Activated CD8-positive, alpha-beta T cell treated with anti-CD3 and anti-CD28 coated beads for 36 hours (primary cell): ENCODE data around the gene RALGDS. TPM values are rescaled to one million over a fixed set of nuclear protein-coding genes. Genes with fewer than 3 reads are reported as not detected.

Experiments
- ATAC-seq: fragments of 200-7000 bp; cut with Tn5 transposase; one replicate; pipeline ENCODE4 v1.10.0; 2021; ENCODE audit warnings: mild to moderate bottlenecking, moderate library complexity
- CTCF ChIA-PET: fragments of 350-600 bp; sonication (Branson Sonifier 250); formaldehyde crosslinking; loops from one replicate; lab custom pipeline; 2021; ENCODE audit warnings: antibody characterized with exemption; lab: Charles Lee
- POLR2A ChIA-PET: fragments of 350-600 bp; sonication (Branson Sonifier 250); formaldehyde crosslinking; loops from one replicate; lab custom pipeline; 2021; ENCODE audit warnings: antibody characterized with exemption; lab: Charles Lee
- DNase-seq: peaks from one replicate; pipeline ENCODE4 v3.0.0-alpha.2; 2020
- H3K27ac Mint-ChIP-seq: one replicate; pipeline ENCODE4 v1.8.0; 2021; ENCODE audit warnings: mild to moderate bottlenecking, mixed read lengths
- H3K27me3 Mint-ChIP-seq: one replicate; pipeline ENCODE4 v1.8.0; 2021; ENCODE audit warnings: mixed read lengths
- H3K36me3 Mint-ChIP-seq: one replicate; pipeline ENCODE4 v1.8.0; 2021; ENCODE audit warnings: low read depth, mixed read lengths
- H3K4me1 Mint-ChIP-seq: one replicate; pipeline ENCODE4 v1.8.0; 2021; ENCODE audit warnings: low read depth, mixed read lengths
- H3K4me3 Mint-ChIP-seq: one replicate; pipeline ENCODE4 v1.8.0; 2021; ENCODE audit warnings: mild to moderate bottlenecking, moderate library complexity, mixed read lengths
- H3K9me3 Mint-ChIP-seq: one replicate; pipeline ENCODE4 v1.8.0; 2021; ENCODE audit warnings: mixed read lengths
- intact Hi-C: fragments of 100-400 bp; cut with micrococcal nuclease; formaldehyde crosslinking; loops from one replicate; pipeline ENCODE4 v1.10.0; 2022
- total RNA-seq, 2 experiments: library from RNA; stranded (reverse); gene quantifications; one replicate each; pipeline ENCODE4 v1.2.3, GENCODE V29; 2021
- TF ChIP-seq, protein P1 (sequence below): fragments of 200-600 bp; IDR thresholded peaks from one replicate; pipeline ENCODE4 v1.8.0; 2022; ENCODE audit warnings: antibody characterized with exemption, mild to moderate bottlenecking

RALGDS gene
- total RNA-seq, 2 experiments from 2014 or later: 80.5 to 88.2 TPM

DNA sequence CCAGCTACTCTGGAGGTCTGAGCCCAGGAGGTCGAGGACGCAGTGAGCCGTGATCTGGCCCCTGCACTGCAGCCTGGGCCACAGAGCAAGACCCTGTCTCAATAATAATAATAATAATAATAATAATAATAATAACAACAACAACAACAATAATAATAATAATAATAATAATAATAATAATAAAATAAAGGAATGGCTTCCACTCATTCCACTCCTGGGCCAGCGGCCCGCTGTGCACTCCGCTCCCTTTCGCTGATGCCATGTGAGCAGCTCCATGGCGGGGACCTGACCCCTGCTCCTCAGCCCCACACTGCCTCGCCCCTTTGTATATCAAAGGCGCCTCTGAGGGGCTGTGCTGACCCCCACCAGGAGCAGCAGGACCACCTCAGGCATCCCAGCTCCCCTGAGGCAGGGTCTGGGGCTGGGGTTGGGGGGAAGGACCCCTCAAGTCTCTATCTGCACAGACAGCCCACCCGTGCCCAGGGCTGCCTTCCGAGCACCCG lies 22.6 kb upstream of the RALGDS start:
- H3K4me3 Mint-ChIP-seq: peak overlapping the region; percentile 51
- no peaks in the 10 kb centered on the region for H3K27me3 Mint-ChIP-seq
- CTCF ChIA-PET: interaction anchor here (0.7 to 8.5 kb wide), 32 partner anchors 10 to 472 kb away, joined by 3 to 376 read pairs (median 5); partner anchors contain the start of genes GFI1B, GTF3C5, RALGDS and STKLD1

DNA sequence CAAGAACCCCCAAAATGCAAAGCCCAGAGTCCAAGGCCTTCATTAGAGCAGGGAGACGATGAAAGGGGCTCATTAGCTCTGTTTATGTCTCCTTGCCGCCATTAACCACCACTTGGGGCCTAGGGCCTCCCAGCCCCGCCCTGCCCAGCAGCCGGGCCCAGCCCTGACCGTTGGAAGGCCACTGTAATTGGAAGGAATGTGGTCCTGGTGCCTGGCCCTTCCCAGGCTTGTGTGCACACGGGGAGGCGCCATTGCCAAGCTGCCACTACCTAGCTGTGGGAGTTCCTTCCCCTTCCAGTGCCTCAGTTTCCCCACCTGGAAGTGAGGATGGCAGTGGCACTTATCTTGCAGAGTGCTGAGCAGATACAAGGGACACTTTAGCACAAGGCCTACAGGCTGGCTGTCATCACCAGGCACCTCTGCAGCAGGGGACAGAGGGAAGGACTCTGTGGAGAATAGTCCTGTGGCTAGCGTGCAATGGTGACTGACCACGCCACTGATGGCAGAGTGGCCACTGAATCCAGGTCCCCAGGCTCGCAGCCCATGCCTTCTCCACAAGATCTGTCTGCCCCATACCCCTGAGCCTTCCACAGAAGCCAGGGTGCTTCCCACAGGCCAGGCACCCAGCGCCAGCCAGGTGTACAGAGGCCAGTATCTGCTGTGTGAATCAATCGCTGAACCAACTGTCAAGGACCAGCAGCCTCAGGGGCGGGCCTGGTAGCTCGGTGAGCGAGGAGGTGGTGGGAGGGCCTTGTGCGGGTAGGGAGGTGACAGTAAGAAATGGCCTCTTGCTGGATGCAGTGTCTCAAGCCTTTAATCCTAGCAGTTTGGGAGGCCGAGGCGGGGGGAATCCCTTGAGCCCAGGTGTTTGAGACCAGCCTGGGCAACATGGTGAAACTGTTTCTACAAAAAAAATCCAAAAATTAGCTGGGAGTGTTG lies 21.9 kb upstream of the RALGDS start:
- CTCF ChIA-PET: interaction anchor here (1.2 to 8.5 kb wide), 10 partner anchors 12 to 234 kb away, joined by 3 to 376 read pairs (median 10); partner anchors contain the start of genes RALGDS and STKLD1
- Mint-ChIP-seq H3K9me3 (no peaks in the 10 kb centered on the region), H3K27ac (peak overlapping the region; percentile 83), H3K27me3 (no peaks in the 10 kb centered on the region), H3K4me3 (peak overlapping the region; percentile 47), H3K4me1 (peaks cover 70% of the 10 kb centered on the region), H3K36me3 (peaks cover 20% of the 10 kb centered on the region)
- POLR2A ChIA-PET: interaction anchor here (0.5 to 8.5 kb wide), 6 partner anchors 9 to 112 kb away, joined by 3 to 78 read pairs (median 4); partner anchors contain the start of gene GTF3C5
- DNase-seq: peak; percentile 79
- intact Hi-C loops: no loop called here
- TF ChIP-seq, protein P1, sequence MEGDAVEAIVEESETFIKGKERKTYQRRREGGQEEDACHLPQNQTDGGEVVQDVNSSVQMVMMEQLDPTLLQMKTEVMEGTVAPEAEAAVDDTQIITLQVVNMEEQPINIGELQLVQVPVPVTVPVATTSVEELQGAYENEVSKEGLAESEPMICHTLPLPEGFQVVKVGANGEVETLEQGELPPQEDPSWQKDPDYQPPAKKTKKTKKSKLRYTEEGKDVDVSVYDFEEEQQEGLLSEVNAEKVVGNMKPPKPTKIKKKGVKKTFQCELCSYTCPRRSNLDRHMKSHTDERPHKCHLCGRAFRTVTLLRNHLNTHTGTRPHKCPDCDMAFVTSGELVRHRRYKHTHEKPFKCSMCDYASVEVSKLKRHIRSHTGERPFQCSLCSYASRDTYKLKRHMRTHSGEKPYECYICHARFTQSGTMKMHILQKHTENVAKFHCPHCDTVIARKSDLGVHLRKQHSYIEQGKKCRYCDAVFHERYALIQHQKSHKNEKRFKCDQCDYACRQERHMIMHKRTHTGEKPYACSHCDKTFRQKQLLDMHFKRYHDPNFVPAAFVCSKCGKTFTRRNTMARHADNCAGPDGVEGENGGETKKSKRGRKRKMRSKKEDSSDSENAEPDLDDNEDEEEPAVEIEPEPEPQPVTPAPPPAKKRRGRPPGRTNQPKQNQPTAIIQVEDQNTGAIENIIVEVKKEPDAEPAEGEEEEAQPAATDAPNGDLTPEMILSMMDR: no peak
- peak; percentile 22 for ATAC-seq

More for the DNA sequence above, 22.6 kb upstream of the RALGDS start:
- Mint-ChIP-seq H3K9me3 (no peaks in the 10 kb centered on the region), H3K27ac (peak overlapping the region; percentile 65), H3K36me3 (peaks cover 23% of the 10 kb centered on the region), H3K4me1 (peaks cover 67% of the 10 kb centered on the region)
- TF ChIP-seq, protein P1: no peak
- no peak for ATAC-seq
- POLR2A ChIA-PET: interaction anchor here (1.1 to 8.5 kb wide), 10 partner anchors 10 to 113 kb away, joined by 3 to 78 read pairs (median 6); partner anchors contain the start of gene GTF3C5
- intact Hi-C loops: loop anchor here (2.0 kb wide), 1 partner anchor 103 kb away; no protein-coding TSS in a partner anchor
- no peak for DNase-seq

DNA sequence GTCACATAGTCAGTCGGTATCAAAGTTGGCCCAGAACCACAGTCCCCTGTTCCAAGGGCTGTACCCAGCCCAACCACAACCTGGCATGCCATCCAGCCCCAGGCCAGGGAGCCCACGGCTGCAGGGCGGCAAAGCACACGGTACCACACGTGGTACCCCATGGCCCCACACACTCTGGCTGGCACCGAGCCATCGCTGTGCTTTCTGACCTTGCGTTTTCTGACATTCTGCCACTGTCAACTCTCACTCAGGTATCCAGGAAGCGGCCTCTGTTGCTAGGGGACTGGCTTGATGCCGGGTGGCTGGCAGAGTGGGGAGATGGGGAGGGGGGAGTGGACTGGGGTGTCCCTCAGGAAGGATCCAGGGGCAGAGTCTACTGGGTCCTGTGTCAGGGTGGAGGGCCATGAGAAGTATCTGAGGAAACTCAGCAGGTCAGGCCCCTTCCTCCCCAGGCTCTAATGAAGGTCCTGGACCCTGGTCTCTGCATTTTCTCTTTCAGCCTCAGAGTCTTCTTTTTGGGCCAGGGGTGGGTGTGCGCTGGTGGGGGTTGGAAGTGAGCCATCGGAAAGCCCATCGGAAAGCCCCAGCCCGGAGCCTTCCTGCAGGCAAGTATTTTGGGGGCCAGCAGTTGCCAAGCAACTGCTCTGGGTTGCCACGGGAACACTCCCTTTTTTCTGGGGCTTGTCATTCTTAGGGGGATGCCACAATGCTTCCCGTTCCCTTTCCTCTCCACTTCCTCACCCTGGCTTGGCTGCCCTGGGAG lies 21.0 kb upstream of the RALGDS start:
- Mint-ChIP-seq H3K4me1 (peaks cover 72% of the 10 kb centered on the region), H3K27me3 (no peaks in the 10 kb centered on the region), H3K9me3 (no peaks in the 10 kb centered on the region), H3K36me3 (peaks cover 17% of the 10 kb centered on the region), H3K4me3 (peak overlapping the region; percentile 47), H3K27ac (peak overlapping the region; percentile 83)
- TF ChIP-seq, protein P1: no peak
- intact Hi-C loops: no loop called here
- DNase-seq (peak; percentile 86), ATAC-seq (peak; percentile 32)
- POLR2A ChIA-PET: interaction anchor here (8.5 kb wide), 1 partner anchor 8 kb away, joined by 78 read pairs; no protein-coding TSS in a partner anchor
- CTCF ChIA-PET: interaction anchor here (3.4 to 8.5 kb wide), 3 partner anchors 11 to 119 kb away, joined by 22 to 376 read pairs (median 177); partner anchors contain the start of gene RALGDS

DNA sequence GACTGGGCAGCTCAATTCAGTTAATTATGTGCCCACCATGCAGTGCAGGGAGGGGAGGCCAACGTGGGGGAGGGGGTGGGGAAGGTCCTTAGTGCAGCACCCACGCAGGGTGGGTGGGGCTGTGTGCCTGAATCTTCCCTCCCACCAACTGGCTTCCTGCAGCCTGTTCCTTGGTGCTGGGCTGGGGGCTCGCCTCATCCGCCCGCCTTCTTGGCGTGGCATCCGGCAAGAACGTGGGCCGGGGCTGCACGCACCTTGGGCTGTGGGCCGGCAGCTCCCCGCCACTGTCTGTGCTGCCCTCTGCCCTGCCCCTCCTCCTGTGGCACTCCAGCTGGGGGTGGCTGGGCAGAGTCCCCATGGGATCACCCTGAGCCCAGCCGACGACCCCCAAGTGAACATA lies 19.6 kb upstream of the RALGDS start:
- Mint-ChIP-seq H3K4me3 (no peak overlapping the region), H3K27ac (peak overlapping the region; percentile 83), H3K4me1 (peaks cover 67% of the 10 kb centered on the region), H3K36me3 (peaks cover 12% of the 10 kb centered on the region), H3K27me3 (no peaks in the 10 kb centered on the region), H3K9me3 (no peaks in the 10 kb centered on the region)
- TF ChIP-seq, protein P1: no peak
- POLR2A ChIA-PET: interaction anchor here (0.5 kb wide), 1 partner anchor 30 kb away, joined by 4 read pairs; no protein-coding TSS in a partner anchor
- ATAC-seq (no peak), DNase-seq (no peak)
- intact Hi-C loops: no loop called here
- CTCF ChIA-PET: no interaction called here
